PC-3 (cell line): ENCODE results near the gene FOSB.

Experiments
- EZH2 ChIP-seq: fragments of 300-600 bp; sonication (generic); IDR thresholded peaks from one replicate; pipeline ENCODE4 v1.6.1; 2017; ENCODE audit warnings: antibody characterized with exemption, mild to moderate bottlenecking, low read length; ENCODE audit not compliant: unreplicated experiment
- EZH2phosphoT487 ChIP-seq: fragments of 300-600 bp; sonication (generic); IDR thresholded peaks from 2 replicates; pipeline ENCODE4 v1.6.1; 2018; ENCODE audit warnings: mild to moderate bottlenecking, antibody characterized with exemption, low read length, borderline replicate concordance
- TF ChIP-seq, protein P1 (sequence below): fragments of 300-600 bp; sonication (generic); conservative IDR thresholded peaks from 2 replicates; pipeline ENCODE4 v1.5.1; 2017; ENCODE audit warnings: antibody characterized with exemption, low read depth, mild to moderate bottlenecking, low read length

- TF ChIP-seq, protein P1, sequence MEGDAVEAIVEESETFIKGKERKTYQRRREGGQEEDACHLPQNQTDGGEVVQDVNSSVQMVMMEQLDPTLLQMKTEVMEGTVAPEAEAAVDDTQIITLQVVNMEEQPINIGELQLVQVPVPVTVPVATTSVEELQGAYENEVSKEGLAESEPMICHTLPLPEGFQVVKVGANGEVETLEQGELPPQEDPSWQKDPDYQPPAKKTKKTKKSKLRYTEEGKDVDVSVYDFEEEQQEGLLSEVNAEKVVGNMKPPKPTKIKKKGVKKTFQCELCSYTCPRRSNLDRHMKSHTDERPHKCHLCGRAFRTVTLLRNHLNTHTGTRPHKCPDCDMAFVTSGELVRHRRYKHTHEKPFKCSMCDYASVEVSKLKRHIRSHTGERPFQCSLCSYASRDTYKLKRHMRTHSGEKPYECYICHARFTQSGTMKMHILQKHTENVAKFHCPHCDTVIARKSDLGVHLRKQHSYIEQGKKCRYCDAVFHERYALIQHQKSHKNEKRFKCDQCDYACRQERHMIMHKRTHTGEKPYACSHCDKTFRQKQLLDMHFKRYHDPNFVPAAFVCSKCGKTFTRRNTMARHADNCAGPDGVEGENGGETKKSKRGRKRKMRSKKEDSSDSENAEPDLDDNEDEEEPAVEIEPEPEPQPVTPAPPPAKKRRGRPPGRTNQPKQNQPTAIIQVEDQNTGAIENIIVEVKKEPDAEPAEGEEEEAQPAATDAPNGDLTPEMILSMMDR = no peak
- no peak for TF ChIP-seq EZH2
- no peak for TF ChIP-seq EZH2phosphoT487
These were observed 38.1 kb downstream of the FOSB start for GRCh38 chr19:45505996-45506245.
